Astrocyte (in vitro differentiated cells and primary cell): ENCODE measurements around the gene LTA. TPM values are rescaled to one million over a fixed set of nuclear protein-coding genes. Genes with fewer than 3 reads are reported as not detected.

ENCODE experiments used
- DNase-seq: peaks from one replicate; pipeline ENCODE4 v3.0.0-alpha.2; 2010; ENCODE audit warnings: low read depth
- FAIRE-seq: peaks from 2 replicates; lab custom pipeline; 2011; peaks lifted over from hg19 to GRCh38; lab: Jason Lieb, UNC
- H2AFZ ChIP-seq: 2 replicates; pipeline ENCODE4 v1.6.0; 2012; ENCODE audit warnings: low read depth, low read length, inconsistent platforms
- H3K27ac ChIP-seq: 2 replicates; pipeline ENCODE4 v1.5.1; 2011; ENCODE audit warnings: low read depth, low read length, inconsistent platforms
- H3K27me3 ChIP-seq: 2 replicates; pipeline ENCODE4 v1.6.0; 2011; ENCODE audit warnings: low read length, inconsistent platforms; ENCODE audit not compliant: insufficient read depth
- H3K36me3 ChIP-seq: 2 replicates; pipeline ENCODE4 v1.5.1; 2011; ENCODE audit warnings: low read length, inconsistent platforms; ENCODE audit not compliant: insufficient read depth
- H3K4me1 ChIP-seq: 2 replicates; pipeline ENCODE4 v1.5.1; 2011; ENCODE audit warnings: low read length, inconsistent platforms; ENCODE audit not compliant: insufficient read depth
- H3K4me2 ChIP-seq: 2 replicates; pipeline ENCODE4 v1.6.0; 2012; ENCODE audit warnings: low read length, inconsistent platforms
- H3K4me3 ChIP-seq: 2 replicates; pipeline ENCODE4 v1.5.1; 2011; ENCODE audit warnings: low read depth, mild to moderate bottlenecking, low read length, inconsistent platforms; ENCODE audit not compliant: insufficient read depth
- H3K79me2 ChIP-seq: 2 replicates; pipeline ENCODE4 v1.6.0; 2012; ENCODE audit warnings: mild to moderate bottlenecking, low read length, inconsistent platforms; ENCODE audit not compliant: insufficient read depth
- H3K9ac ChIP-seq: 2 replicates; pipeline ENCODE4 v1.6.0; 2012; ENCODE audit warnings: mild to moderate bottlenecking, low read length, inconsistent platforms
- H3K9me3 ChIP-seq: 2 replicates; pipeline ENCODE4 v1.5.1; 2012; ENCODE audit warnings: low read depth, mild to moderate bottlenecking, low read length, inconsistent platforms; ENCODE audit not compliant: insufficient read depth
- H4K20me1 ChIP-seq: 2 replicates; pipeline ENCODE4 v1.6.0; 2012; ENCODE audit warnings: low read length, inconsistent platforms; ENCODE audit not compliant: insufficient read depth
- H3K27ac Mint-ChIP-seq: one replicate; pipeline ENCODE4 v1.8.0; 2021; ENCODE audit warnings: mild to moderate bottlenecking, mixed read lengths; ENCODE audit not compliant: unreplicated experiment
- H3K27me3 Mint-ChIP-seq: one replicate; pipeline ENCODE4 v1.8.0; 2021; ENCODE audit warnings: low read depth, mixed read lengths; ENCODE audit not compliant: unreplicated experiment
- H3K36me3 Mint-ChIP-seq: one replicate; pipeline ENCODE4 v1.8.0; 2021; ENCODE audit warnings: low read depth, mixed read lengths; ENCODE audit not compliant: unreplicated experiment
- H3K4me1 Mint-ChIP-seq: one replicate; pipeline ENCODE4 v1.8.0; 2021; ENCODE audit warnings: low read depth, mixed read lengths; ENCODE audit not compliant: unreplicated experiment
- H3K4me3 Mint-ChIP-seq: one replicate; pipeline ENCODE4 v1.8.0; 2021; ENCODE audit warnings: mild to moderate bottlenecking, moderate library complexity, mixed read lengths; ENCODE audit not compliant: unreplicated experiment
- H3K9me3 Mint-ChIP-seq: one replicate; pipeline ENCODE4 v1.8.0; 2021; ENCODE audit warnings: mild to moderate bottlenecking, mixed read lengths; ENCODE audit not compliant: unreplicated experiment
- EZH2 ChIP-seq: IDR thresholded peaks from 2 replicates; pipeline ENCODE4 v1.6.1; 2012; ENCODE audit warnings: mild to moderate bottlenecking, low read length, inconsistent platforms; ENCODE audit not compliant: insufficient read depth
- total RNA-seq: library from RNA; stranded (reverse); gene quantifications from 2 replicates; pipeline ENCODE4 v1.2.1, GENCODE V29; 2021
- TF ChIP-seq, protein P1 (sequence below): IDR thresholded peaks from 2 replicates; pipeline ENCODE4 v1.5.1; 2011; ENCODE audit warnings: low read depth, mild to moderate bottlenecking, inconsistent platforms, low read length, moderate library complexity; ENCODE audit not compliant: insufficient read depth

LTA gene
- total RNA-seq, 1 donor from 2014 or later, result not detected

DNA sequence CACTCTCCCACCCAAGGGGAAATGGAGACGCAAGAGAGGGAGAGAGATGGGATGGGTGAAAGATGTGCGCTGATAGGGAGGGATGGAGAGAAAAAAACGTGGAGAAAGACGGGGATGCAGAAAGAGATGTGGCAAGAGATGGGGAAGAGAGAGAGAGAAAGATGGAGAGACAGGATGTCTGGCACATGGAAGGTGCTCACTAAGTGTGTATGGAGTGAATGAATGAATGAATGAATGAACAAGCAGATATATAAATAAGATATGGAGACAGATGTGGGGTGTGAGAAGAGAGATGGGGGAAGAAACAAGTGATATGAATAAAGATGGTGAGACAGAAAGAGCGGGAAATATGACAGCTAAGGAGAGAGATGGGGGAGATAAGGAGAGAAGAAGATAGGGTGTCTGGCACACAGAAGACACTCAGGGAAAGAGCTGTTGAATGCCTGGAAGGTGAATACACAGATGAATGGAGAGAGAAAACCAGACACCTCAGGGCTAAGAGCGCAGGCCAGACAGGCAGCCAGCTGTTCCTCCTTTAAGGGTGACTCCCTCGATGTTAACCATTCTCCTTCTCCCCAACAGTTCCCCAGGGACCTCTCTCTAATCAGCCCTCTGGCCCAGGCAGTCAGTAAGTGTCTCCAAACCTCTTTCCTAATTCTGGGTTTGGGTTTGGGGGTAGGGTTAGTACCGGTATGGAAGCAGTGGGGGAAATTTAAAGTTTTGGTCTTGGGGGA is 4.0 kb downstream of the LTA start:
- H3K4me1 Mint-ChIP-seq, result peaks cover 12% of the 10 kb centered on the region
- no peaks in the 10 kb centered on the region for H3K36me3 ChIP-seq
- peaks cover 3% of the 10 kb centered on the region for H3K27me3 ChIP-seq
- peaks cover 5% of the 10 kb centered on the region for H3K4me1 ChIP-seq
- H3K79me2 ChIP-seq, result no peaks in the 10 kb centered on the region
- H3K36me3 Mint-ChIP-seq, result no peaks in the 10 kb centered on the region
- peaks cover 27% of the 10 kb centered on the region for H3K27me3 Mint-ChIP-seq
- H3K9ac ChIP-seq, result no peak overlapping the region
- peak overlapping the region; percentile 40 for H3K4me3 Mint-ChIP-seq
- no peak overlapping the region for H3K4me3 ChIP-seq
- H3K27ac ChIP-seq, result no peak overlapping the region
- no peak overlapping the region for H3K27ac Mint-ChIP-seq
- H4K20me1 ChIP-seq, result no peaks in the 10 kb centered on the region
- no peaks in the 10 kb centered on the region for H3K9me3 Mint-ChIP-seq
- DNase-seq, result no peak
- no peaks in the 10 kb centered on the region for H3K9me3 ChIP-seq
- no peak overlapping the region for H3K4me2 ChIP-seq
- TF ChIP-seq, protein P1, sequence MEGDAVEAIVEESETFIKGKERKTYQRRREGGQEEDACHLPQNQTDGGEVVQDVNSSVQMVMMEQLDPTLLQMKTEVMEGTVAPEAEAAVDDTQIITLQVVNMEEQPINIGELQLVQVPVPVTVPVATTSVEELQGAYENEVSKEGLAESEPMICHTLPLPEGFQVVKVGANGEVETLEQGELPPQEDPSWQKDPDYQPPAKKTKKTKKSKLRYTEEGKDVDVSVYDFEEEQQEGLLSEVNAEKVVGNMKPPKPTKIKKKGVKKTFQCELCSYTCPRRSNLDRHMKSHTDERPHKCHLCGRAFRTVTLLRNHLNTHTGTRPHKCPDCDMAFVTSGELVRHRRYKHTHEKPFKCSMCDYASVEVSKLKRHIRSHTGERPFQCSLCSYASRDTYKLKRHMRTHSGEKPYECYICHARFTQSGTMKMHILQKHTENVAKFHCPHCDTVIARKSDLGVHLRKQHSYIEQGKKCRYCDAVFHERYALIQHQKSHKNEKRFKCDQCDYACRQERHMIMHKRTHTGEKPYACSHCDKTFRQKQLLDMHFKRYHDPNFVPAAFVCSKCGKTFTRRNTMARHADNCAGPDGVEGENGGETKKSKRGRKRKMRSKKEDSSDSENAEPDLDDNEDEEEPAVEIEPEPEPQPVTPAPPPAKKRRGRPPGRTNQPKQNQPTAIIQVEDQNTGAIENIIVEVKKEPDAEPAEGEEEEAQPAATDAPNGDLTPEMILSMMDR, result no peak
- no peak for TF ChIP-seq EZH2
- FAIRE-seq, result no peak
- H2AFZ ChIP-seq, result no peak overlapping the region

DNA sequence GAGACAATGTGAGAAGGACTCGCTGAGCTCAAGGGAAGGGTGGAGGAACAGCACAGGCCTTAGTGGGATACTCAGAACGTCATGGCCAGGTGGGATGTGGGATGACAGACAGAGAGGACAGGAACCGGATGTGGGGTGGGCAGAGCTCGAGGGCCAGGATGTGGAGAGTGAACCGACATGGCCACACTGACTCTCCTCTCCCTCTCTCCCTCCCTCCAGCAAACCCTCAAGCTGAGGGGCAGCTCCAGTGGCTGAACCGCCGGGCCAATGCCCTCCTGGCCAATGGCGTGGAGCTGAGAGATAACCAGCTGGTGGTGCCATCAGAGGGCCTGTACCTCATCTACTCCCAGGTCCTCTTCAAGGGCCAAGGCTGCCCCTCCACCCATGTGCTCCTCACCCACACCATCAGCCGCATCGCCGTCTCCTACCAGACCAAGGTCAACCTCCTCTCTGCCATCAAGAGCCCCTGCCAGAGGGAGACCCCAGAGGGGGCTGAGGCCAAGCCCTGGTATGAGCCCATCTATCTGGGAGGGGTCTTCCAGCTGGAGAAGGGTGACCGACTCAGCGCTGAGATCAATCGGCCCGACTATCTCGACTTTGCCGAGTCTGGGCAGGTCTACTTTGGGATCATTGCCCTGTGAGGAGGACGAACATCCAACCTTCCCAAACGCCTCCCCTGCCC is 4.9 kb downstream of the LTA start:
- Mint-ChIP-seq H3K4me1 (peaks cover 12% of the 10 kb centered on the region), H3K36me3 (no peaks in the 10 kb centered on the region), H3K27ac (no peak overlapping the region), H3K4me3 (no peak overlapping the region), H3K27me3 (peaks cover 21% of the 10 kb centered on the region), H3K9me3 (no peaks in the 10 kb centered on the region)
- peaks cover 11% of the 10 kb centered on the region for H3K4me1 ChIP-seq
- FAIRE-seq (no peak), DNase-seq (no peak)
- no peak overlapping the region for H3K27ac ChIP-seq
- no peaks in the 10 kb centered on the region for H3K36me3 ChIP-seq
- TF ChIP-seq, protein P1, result no peak
- TF ChIP-seq EZH2, result no peak
- peaks cover 3% of the 10 kb centered on the region for H3K27me3 ChIP-seq
- no peak overlapping the region for H2AFZ ChIP-seq
- H4K20me1 ChIP-seq, result no peaks in the 10 kb centered on the region
- no peaks in the 10 kb centered on the region for H3K79me2 ChIP-seq
- H3K9me3 ChIP-seq, result no peaks in the 10 kb centered on the region
- no peak overlapping the region for H3K4me3 ChIP-seq
- H3K4me2 ChIP-seq, result no peak overlapping the region
- H3K9ac ChIP-seq, result no peak overlapping the region

DNA sequence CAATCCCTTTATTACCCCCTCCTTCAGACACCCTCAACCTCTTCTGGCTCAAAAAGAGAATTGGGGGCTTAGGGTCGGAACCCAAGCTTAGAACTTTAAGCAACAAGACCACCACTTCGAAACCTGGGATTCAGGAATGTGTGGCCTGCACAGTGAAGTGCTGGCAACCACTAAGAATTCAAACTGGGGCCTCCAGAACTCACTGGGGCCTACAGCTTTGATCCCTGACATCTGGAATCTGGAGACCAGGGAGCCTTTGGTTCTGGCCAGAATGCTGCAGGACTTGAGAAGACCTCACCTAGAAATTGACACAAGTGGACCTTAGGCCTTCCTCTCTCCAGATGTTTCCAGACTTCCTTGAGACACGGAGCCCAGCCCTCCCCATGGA is 5.5 kb downstream of the LTA start:
- Mint-ChIP-seq H3K27ac (no peak overlapping the region), H3K36me3 (no peaks in the 10 kb centered on the region), H3K4me3 (no peak overlapping the region), H3K4me1 (peaks cover 15% of the 10 kb centered on the region), H3K9me3 (no peaks in the 10 kb centered on the region), H3K27me3 (peaks cover 18% of the 10 kb centered on the region)
- H3K9ac ChIP-seq, result no peak overlapping the region
- no peaks in the 10 kb centered on the region for H3K9me3 ChIP-seq
- H3K4me1 ChIP-seq, result peaks cover 11% of the 10 kb centered on the region
- TF ChIP-seq EZH2, result no peak
- TF ChIP-seq, protein P1, result no peak
- no peak for DNase-seq
- H3K79me2 ChIP-seq, result no peaks in the 10 kb centered on the region
- no peak overlapping the region for H3K4me2 ChIP-seq
- no peaks in the 10 kb centered on the region for H3K36me3 ChIP-seq
- H4K20me1 ChIP-seq, result no peaks in the 10 kb centered on the region
- H3K27ac ChIP-seq, result no peak overlapping the region
- no peak for FAIRE-seq
- peaks cover 3% of the 10 kb centered on the region for H3K27me3 ChIP-seq
- H2AFZ ChIP-seq, result no peak overlapping the region
- no peak overlapping the region for H3K4me3 ChIP-seq
